ENCODE measurements around the gene ULK1. TPM values are rescaled to one million over a fixed set of nuclear protein-coding genes. Genes with fewer than 3 reads are reported as not detected.

The ULK1 gene
- total and polyA plus RNA-seq, 2 experiments from 2014 or later = 8.4 to 33.8 TPM

DNA sequence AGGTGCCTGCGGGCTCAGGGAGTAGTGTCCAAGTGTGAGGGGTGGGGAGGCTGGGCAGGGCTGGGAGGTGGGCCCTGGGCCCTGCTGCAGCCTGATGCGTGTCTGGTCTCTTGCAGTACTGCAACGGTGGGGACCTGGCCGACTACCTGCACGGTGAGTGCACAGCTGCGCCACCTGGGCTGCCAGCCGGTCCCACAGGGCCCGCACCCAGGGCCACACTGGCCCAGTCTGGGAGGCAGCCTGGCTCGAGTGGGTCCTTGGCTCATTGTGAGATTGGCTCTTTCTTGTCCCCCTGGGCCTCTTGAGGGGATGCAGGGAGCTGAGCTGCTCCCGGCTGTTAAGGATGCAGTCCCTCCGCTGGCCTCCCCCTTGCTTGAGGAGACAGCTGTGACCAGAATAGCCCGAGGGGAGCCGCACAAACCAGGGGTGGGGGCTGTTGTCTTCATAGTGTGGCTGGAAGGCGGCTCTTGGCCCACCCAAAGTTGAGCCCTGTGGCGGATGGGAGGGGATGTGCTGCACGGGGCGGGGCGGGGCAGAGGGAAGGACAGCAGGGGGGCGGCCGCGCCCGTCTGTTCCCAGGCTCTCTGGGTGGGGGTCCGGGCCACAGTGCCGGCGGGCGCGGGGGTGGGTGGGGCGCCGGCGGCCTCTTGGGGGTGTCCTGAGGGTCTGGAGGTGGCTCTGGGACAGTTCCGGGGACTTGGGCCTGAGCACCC, 13.1 kb downstream of the ULK1 start (continued):
- TF ChIP-seq EZH2 (IDR thresholded peaks at IDR 0.05; ENCODE audit: low read depth, unreplicated experiment) = no peak
- TF ChIP-seq, protein P1, sequence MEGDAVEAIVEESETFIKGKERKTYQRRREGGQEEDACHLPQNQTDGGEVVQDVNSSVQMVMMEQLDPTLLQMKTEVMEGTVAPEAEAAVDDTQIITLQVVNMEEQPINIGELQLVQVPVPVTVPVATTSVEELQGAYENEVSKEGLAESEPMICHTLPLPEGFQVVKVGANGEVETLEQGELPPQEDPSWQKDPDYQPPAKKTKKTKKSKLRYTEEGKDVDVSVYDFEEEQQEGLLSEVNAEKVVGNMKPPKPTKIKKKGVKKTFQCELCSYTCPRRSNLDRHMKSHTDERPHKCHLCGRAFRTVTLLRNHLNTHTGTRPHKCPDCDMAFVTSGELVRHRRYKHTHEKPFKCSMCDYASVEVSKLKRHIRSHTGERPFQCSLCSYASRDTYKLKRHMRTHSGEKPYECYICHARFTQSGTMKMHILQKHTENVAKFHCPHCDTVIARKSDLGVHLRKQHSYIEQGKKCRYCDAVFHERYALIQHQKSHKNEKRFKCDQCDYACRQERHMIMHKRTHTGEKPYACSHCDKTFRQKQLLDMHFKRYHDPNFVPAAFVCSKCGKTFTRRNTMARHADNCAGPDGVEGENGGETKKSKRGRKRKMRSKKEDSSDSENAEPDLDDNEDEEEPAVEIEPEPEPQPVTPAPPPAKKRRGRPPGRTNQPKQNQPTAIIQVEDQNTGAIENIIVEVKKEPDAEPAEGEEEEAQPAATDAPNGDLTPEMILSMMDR (conservative IDR thresholded peaks at IDR 0.05; ENCODE audit: low read depth in 2 of 2) = no peak
- TF ChIP-seq JUNB (IDR thresholded peaks at IDR 0.05; ENCODE audit: unreplicated experiment) = no peak
- TF ChIP-seq EZH2phosphoT487 (IDR thresholded peaks at IDR 0.05; ENCODE audit: unreplicated experiment) = no peak
- TF ChIP-seq, protein P2, sequence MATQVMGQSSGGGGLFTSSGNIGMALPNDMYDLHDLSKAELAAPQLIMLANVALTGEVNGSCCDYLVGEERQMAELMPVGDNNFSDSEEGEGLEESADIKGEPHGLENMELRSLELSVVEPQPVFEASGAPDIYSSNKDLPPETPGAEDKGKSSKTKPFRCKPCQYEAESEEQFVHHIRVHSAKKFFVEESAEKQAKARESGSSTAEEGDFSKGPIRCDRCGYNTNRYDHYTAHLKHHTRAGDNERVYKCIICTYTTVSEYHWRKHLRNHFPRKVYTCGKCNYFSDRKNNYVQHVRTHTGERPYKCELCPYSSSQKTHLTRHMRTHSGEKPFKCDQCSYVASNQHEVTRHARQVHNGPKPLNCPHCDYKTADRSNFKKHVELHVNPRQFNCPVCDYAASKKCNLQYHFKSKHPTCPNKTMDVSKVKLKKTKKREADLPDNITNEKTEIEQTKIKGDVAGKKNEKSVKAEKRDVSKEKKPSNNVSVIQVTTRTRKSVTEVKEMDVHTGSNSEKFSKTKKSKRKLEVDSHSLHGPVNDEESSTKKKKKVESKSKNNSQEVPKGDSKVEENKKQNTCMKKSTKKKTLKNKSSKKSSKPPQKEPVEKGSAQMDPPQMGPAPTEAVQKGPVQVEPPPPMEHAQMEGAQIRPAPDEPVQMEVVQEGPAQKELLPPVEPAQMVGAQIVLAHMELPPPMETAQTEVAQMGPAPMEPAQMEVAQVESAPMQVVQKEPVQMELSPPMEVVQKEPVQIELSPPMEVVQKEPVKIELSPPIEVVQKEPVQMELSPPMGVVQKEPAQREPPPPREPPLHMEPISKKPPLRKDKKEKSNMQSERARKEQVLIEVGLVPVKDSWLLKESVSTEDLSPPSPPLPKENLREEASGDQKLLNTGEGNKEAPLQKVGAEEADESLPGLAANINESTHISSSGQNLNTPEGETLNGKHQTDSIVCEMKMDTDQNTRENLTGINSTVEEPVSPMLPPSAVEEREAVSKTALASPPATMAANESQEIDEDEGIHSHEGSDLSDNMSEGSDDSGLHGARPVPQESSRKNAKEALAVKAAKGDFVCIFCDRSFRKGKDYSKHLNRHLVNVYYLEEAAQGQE (IDR thresholded peaks at IDR 0.05; ENCODE audit: unreplicated experiment) = no peak

DNA sequence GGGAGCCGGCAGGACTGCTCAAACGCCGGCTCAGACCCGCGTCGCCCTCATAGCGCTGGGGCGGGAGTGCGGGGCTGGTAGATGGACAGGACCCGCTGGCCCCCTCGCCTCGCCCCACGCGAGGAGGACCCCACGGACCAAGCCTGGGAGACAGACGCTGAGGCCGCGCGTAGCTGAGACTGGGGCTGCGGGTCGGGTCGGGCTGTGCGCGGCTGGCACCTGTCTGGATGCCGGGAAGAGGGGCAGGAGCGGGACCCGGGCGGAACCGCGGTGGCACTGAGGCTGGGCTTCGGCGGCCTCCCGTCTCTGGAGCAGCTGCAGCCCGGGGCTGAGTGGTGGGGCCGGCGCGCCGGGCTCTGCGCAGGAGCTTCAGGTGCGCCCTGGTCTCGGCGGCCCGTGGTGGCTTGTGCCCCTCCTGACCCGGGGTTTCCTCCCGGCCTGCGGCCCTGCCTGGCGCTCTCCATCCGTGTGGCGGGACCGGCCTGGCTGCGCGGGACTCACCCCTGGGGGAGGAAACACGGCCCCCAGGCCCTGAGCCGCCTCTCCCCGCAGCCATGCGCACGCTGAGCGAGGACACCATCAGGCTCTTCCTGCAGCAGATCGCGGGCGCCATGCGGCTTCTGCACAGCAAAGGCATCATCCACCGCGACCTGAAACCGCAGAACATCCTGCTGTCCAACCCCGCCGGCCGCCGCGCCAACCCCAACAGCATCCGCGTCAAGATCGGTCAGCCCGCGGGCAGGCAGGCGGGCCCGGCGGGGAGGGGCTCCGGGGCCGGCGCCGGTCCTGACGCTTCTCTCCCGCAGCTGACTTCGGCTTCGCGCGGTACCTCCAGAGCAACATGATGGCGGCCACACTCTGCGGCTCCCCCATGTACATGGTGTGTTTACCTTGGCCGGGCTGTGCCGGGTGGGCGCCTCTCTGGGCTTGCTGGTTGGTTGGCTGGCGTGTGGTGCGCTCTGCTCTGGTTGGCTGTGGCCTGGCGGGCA, 14.0 kb downstream of the ULK1 start:
- Histone ChIP-seq H3K9me2 (ENCODE audit: insufficient read depth) (no peaks in the 10 kb centered on the region), H3K27me3 (ENCODE audit: insufficient read depth) (no peaks in the 10 kb centered on the region), H3F3A (replicated peaks; ENCODE audit: low read depth) (0 out of 2 replicates have a peak, but pooled peaks cover 8% of the 10 kb centered on the region), H4K20me1 (replicated peaks; ENCODE audit: insufficient read depth) (peaks cover 8% of the 10 kb centered on the region), H3K79me2 (replicated peaks; ENCODE audit: insufficient read depth) (peaks cover 6% of the 10 kb centered on the region; the same call in 1 of the 2 replicates), H3K36me3 (ENCODE audit: insufficient read depth) (no peaks in the 10 kb centered on the region), H3K4me2 (no peak overlapping the region), H3K4me1 (ENCODE audit: insufficient read depth) (no peaks in the 10 kb centered on the region), H3K27ac (ENCODE audit: low read depth) (no peak overlapping the region), H2AFZ (no peak overlapping the region), H3K4me3 (no peak overlapping the region)
- H3K27me3 Mint-ChIP-seq (ENCODE audit: insufficient read depth, low read depth, poor library complexity) = peaks cover 10% of the 10 kb centered on the region
- ATAC-seq = peak; percentile 38
- peaks cover 24% of the 10 kb centered on the region for H3K36me3 Mint-ChIP-seq (ENCODE audit: low read depth)
- H3K4me3 Mint-ChIP-seq = no peak overlapping the region
- no peak for DNase-seq (ENCODE audit: low spot score)
- no peak overlapping the region for H3K27ac Mint-ChIP-seq
- no peaks in the 10 kb centered on the region for H3K9me3 Mint-ChIP-seq
- H3K4me1 Mint-ChIP-seq = no peaks in the 10 kb centered on the region; the same call in 2 of the 3 replicates
- no peak for TF ChIP-seq JUNB (IDR thresholded peaks at IDR 0.05; ENCODE audit: unreplicated experiment)
- TF ChIP-seq NANOG (IDR thresholded peaks at IDR 0.05; ENCODE audit: borderline replicate concordance) = no peak
- TF ChIP-seq CREB1 (CRISPR knock-in tag; IDR thresholded peaks at IDR 0.05; ENCODE audit: low read depth) = no peak
- TF ChIP-seq EZH2 (IDR thresholded peaks at IDR 0.05; ENCODE audit: low read depth, unreplicated experiment) = no peak
- TF ChIP-seq, protein P2 (IDR thresholded peaks at IDR 0.05; ENCODE audit: unreplicated experiment) = no peak
- TF ChIP-seq ZNF331 (CRISPR knock-in tag; IDR thresholded peaks at IDR 0.05; ENCODE audit: low read depth) = no peak
- no peak for TF ChIP-seq ZNF114 (CRISPR knock-in tag; IDR thresholded peaks at IDR 0.05)
- TF ChIP-seq, protein P1 (conservative IDR thresholded peaks at IDR 0.05; ENCODE audit: low read depth in 2 of 2) = no peak
- TF ChIP-seq EZH2phosphoT487 (IDR thresholded peaks at IDR 0.05; ENCODE audit: unreplicated experiment) = no peak
- no peak for TF ChIP-seq STAT1 (IDR thresholded peaks at IDR 0.05; ENCODE audit: unreplicated experiment)
- TF ChIP-seq, protein P3, sequence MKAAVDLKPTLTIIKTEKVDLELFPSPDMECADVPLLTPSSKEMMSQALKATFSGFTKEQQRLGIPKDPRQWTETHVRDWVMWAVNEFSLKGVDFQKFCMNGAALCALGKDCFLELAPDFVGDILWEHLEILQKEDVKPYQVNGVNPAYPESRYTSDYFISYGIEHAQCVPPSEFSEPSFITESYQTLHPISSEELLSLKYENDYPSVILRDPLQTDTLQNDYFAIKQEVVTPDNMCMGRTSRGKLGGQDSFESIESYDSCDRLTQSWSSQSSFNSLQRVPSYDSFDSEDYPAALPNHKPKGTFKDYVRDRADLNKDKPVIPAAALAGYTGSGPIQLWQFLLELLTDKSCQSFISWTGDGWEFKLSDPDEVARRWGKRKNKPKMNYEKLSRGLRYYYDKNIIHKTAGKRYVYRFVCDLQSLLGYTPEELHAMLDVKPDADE (IDR thresholded peaks at IDR 0.05) = no peak
